HEK293 (cell line): ENCODE data around the gene TRIP4.

Source experiments
- ELK4 ChIP-seq: IDR thresholded peaks from 2 replicates; pipeline ENCODE4 v1.6.1; 2011; ENCODE audit warnings: mild to moderate bottlenecking, low read depth, low read length, borderline replicate concordance
- FEZF1 ChIP-seq: fragments of 450-650 bp; formaldehyde crosslinking; IDR thresholded peaks from 2 replicates; pipeline ENCODE4 v1.5.1; 2016; ENCODE audit warnings: missing biosample characterization, missing genetic modification characterization
- GFI1B ChIP-seq: fragments of 450-650 bp; formaldehyde crosslinking; IDR thresholded peaks from 2 replicates; pipeline ENCODE4 v1.5.1; 2016; ENCODE audit warnings: missing biosample characterization, missing genetic modification characterization
- KLF7 ChIP-seq: fragments of 450-650 bp; formaldehyde crosslinking; IDR thresholded peaks from 2 replicates; pipeline ENCODE4 v1.5.1; 2016; ENCODE audit warnings: missing biosample characterization, missing genetic modification characterization, borderline replicate concordance
- KLF9 ChIP-seq: fragments of 450-650 bp; formaldehyde crosslinking; IDR thresholded peaks from 2 replicates; pipeline ENCODE4 v1.5.1; 2016; ENCODE audit warnings: missing biosample characterization, missing genetic modification characterization, low read depth
- REPIN1 ChIP-seq: fragments of 450-650 bp; formaldehyde crosslinking; IDR thresholded peaks from 2 replicates; pipeline ENCODE4 v1.5.1; 2017; ENCODE audit warnings: missing biosample characterization, missing genetic modification characterization, low read depth
- SP7 ChIP-seq: fragments of 450-650 bp; formaldehyde crosslinking; IDR thresholded peaks from 2 replicates; pipeline ENCODE4 v1.5.1; 2016; ENCODE audit warnings: missing biosample characterization, missing genetic modification characterization
- ZBTB26 ChIP-seq: fragments of 450-650 bp; formaldehyde crosslinking; optimal IDR thresholded peaks from 2 replicates; pipeline ENCODE3; 2016; ENCODE audit warnings: missing biosample characterization, mild to moderate bottlenecking, missing genetic modification characterization
- ZFP41 ChIP-seq: fragments of 450-650 bp; formaldehyde crosslinking; IDR thresholded peaks from 2 replicates; pipeline ENCODE4 v1.5.1; 2016; ENCODE audit warnings: missing biosample characterization, missing genetic modification characterization, borderline replicate concordance
- ZNF138 ChIP-seq: fragments of 450-650 bp; formaldehyde crosslinking; IDR thresholded peaks from 2 replicates; pipeline ENCODE4 v1.5.1; 2016; ENCODE audit warnings: missing biosample characterization, missing genetic modification characterization, borderline replicate concordance
- ZNF169 ChIP-seq: fragments of 450-650 bp; formaldehyde crosslinking; IDR thresholded peaks from 2 replicates; pipeline ENCODE4 v1.5.1; 2016; ENCODE audit warnings: missing biosample characterization, missing genetic modification characterization
- ZNF2 ChIP-seq: fragments of 450-650 bp; formaldehyde crosslinking; IDR thresholded peaks from 2 replicates; pipeline ENCODE4 v1.5.1; 2016; ENCODE audit warnings: missing biosample characterization, missing genetic modification characterization
- ZNF274 ChIP-seq, 2 experiments: fragments of 200-500 bp in 1 of 2; fragments of 450-650 bp in 1 of 2; sonication (Bioruptor generic) in 1 of 2; formaldehyde crosslinking in 1 of 2; IDR thresholded peaks; 2 replicates each; pipeline versions ENCODE4 v1.5.1 to v1.6.1; 2014 to 2016; ENCODE audit warnings: borderline replicate concordance in 1 of 2, inconsistent platforms in 1 of 2, low read length in 1 of 2, missing biosample characterization in 1 of 2, missing genetic modification characterization in 1 of 2
- ZNF341 ChIP-seq: fragments of 450-650 bp; formaldehyde crosslinking; IDR thresholded peaks from 2 replicates; pipeline ENCODE4; 2016; ENCODE audit warnings: low read depth, missing biosample characterization, missing genetic modification characterization
- ZNF362 ChIP-seq: fragments of 450-650 bp; formaldehyde crosslinking; IDR thresholded peaks from 2 replicates; pipeline ENCODE4 v1.5.1; 2016; ENCODE audit warnings: missing biosample characterization, missing genetic modification characterization
- ZNF529 ChIP-seq: fragments of 450-650 bp; formaldehyde crosslinking; IDR thresholded peaks from 2 replicates; pipeline ENCODE4 v1.5.1; 2017; ENCODE audit warnings: missing genetic modification characterization, missing biosample characterization; ENCODE audit not compliant: insufficient replicate concordance
- ZNF548 ChIP-seq: fragments of 450-650 bp; formaldehyde crosslinking; IDR thresholded peaks from 2 replicates; pipeline ENCODE4 v1.5.1; 2016; ENCODE audit warnings: missing biosample characterization, missing genetic modification characterization
- ZNF549 ChIP-seq: fragments of 450-650 bp; IDR thresholded peaks from 2 replicates; pipeline ENCODE4 v1.5.1; 2018; ENCODE audit warnings: missing biosample characterization, missing genetic modification characterization, mild to moderate bottlenecking, inconsistent platforms, moderate library complexity
- ZNF560 ChIP-seq: fragments of 450-650 bp; formaldehyde crosslinking; IDR thresholded peaks from 2 replicates; pipeline ENCODE4 v1.5.1; 2017; ENCODE audit warnings: missing biosample characterization, missing genetic modification characterization, borderline replicate concordance
- ZNF561 ChIP-seq: fragments of 450-650 bp; IDR thresholded peaks from 2 replicates; pipeline ENCODE4 v1.5.1; 2018; ENCODE audit warnings: missing biosample characterization, missing genetic modification characterization, borderline replicate concordance
- ZNF654 ChIP-seq: fragments of 450-650 bp; formaldehyde crosslinking; IDR thresholded peaks from 2 replicates; pipeline ENCODE4 v1.5.1; 2016; ENCODE audit warnings: low read depth, missing biosample characterization, missing genetic modification characterization
- ZNF785 ChIP-seq: fragments of 450-650 bp; formaldehyde crosslinking; IDR thresholded peaks from 2 replicates; pipeline ENCODE4 v1.5.1; 2016; ENCODE audit warnings: missing biosample characterization, missing genetic modification characterization
- ZNF791 ChIP-seq: fragments of 450-650 bp; formaldehyde crosslinking; IDR thresholded peaks from 2 replicates; pipeline ENCODE4 v1.5.1; 2016; ENCODE audit warnings: missing biosample characterization, missing genetic modification characterization
- ZNF843 ChIP-seq: fragments of 450-650 bp; formaldehyde crosslinking; IDR thresholded peaks from 2 replicates; pipeline ENCODE4 v1.5.1; 2016; ENCODE audit warnings: missing biosample characterization, missing genetic modification characterization
- ZSCAN30 ChIP-seq: fragments of 450-650 bp; IDR thresholded peaks from 2 replicates; pipeline ENCODE4 v1.5.1; 2018; ENCODE audit warnings: missing biosample characterization, mild to moderate bottlenecking, missing genetic modification characterization, moderate library complexity
- ZXDB ChIP-seq: fragments of 450-650 bp; formaldehyde crosslinking; IDR thresholded peaks from 2 replicates; pipeline ENCODE4 v1.5.1; 2016; ENCODE audit warnings: missing biosample characterization, missing genetic modification characterization
- TF ChIP-seq, protein P1 (sequence below): fragments of 450-650 bp; formaldehyde crosslinking; IDR thresholded peaks from 2 replicates; pipeline ENCODE4 v1.5.1; 2016; ENCODE audit warnings: missing biosample characterization, missing genetic modification characterization, borderline replicate concordance
- TF ChIP-seq, protein P2 (sequence below): fragments of 450-650 bp; formaldehyde crosslinking; IDR thresholded peaks from 2 replicates; pipeline ENCODE4 v1.5.1; 2016; ENCODE audit warnings: missing biosample characterization, missing genetic modification characterization
- TF ChIP-seq, protein P3 (sequence below): fragments of 450-650 bp; formaldehyde crosslinking; IDR thresholded peaks from 2 replicates; pipeline ENCODE4 v1.5.1; 2016; ENCODE audit warnings: missing biosample characterization, missing genetic modification characterization
- TF ChIP-seq, protein P4 (sequence below): fragments of 450-650 bp; formaldehyde crosslinking; IDR thresholded peaks from 2 replicates; pipeline ENCODE4 v1.5.1; 2016; ENCODE audit warnings: missing biosample characterization, missing genetic modification characterization

The TRIP4 gene

GRCh38 chr15:64460206-64460723, 72.6 kb downstream of the TRIP4 start, which contains the start of gene ZNF609 (continued):
- TF ChIP-seq, protein P1, sequence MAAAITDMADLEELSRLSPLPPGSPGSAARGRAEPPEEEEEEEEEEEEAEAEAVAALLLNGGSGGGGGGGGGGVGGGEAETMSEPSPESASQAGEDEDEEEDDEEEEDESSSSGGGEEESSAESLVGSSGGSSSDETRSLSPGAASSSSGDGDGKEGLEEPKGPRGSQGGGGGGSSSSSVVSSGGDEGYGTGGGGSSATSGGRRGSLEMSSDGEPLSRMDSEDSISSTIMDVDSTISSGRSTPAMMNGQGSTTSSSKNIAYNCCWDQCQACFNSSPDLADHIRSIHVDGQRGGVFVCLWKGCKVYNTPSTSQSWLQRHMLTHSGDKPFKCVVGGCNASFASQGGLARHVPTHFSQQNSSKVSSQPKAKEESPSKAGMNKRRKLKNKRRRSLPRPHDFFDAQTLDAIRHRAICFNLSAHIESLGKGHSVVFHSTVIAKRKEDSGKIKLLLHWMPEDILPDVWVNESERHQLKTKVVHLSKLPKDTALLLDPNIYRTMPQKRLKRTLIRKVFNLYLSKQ, result no peak
- TF ChIP-seq KLF7 (tag by site-specific recombination) (no peak), SP7 (tag by site-specific recombination) (peak; percentile 86), ZNF341 (tag by site-specific recombination) (peak; percentile 44; the same call in 1 of the 2 replicates), ZNF138 (no peak), ZFP41 (tag by site-specific recombination) (no peak), ZNF2 (tag by site-specific recombination) (0 out of 2 replicates have a peak, but pooled peaks have one; percentile 72), ZNF274 (IDR thresholded peaks at IDR 0.05; ENCODE audit: low read length) (no peak), ZNF274 (tag by site-specific recombination; IDR thresholded peaks at IDR 0.05; ENCODE audit: borderline replicate concordance) (no peak), ZXDB (peak; percentile 89), ZNF529 (tag by site-specific recombination) (no peak), FEZF1 (tag by site-specific recombination) (0 out of 2 replicates have a peak, but pooled peaks have one; percentile 31), ZNF169 (peak; percentile 63; the same call in 1 of the 2 replicates), ZNF549 (tag by site-specific recombination) (no peak), ELK4 (no peak), ZNF654 (no peak), GFI1B (no peak), ZNF561 (tag by site-specific recombination) (peak; percentile 97), ZNF785 (peak; percentile 74; the same call in 1 of the 2 replicates), ZNF791 (tag by site-specific recombination) (no peak), ZBTB26 (tag by site-specific recombination) (peak; percentile 86), ZNF548 (tag by site-specific recombination) (no peak), ZNF362 (tag by site-specific recombination) (0 out of 2 replicates have a peak, but pooled peaks have one; percentile 15), KLF9 (tag by site-specific recombination) (peak; percentile 35; the same call in 1 of the 2 replicates), ZSCAN30 (tag by site-specific recombination) (peak; percentile 98), ZNF843 (tag by site-specific recombination) (peak; percentile 60; the same call in 1 of the 2 replicates), REPIN1 (no peak), ZNF560 (tag by site-specific recombination) (no peak)
- TF ChIP-seq, protein P2, sequence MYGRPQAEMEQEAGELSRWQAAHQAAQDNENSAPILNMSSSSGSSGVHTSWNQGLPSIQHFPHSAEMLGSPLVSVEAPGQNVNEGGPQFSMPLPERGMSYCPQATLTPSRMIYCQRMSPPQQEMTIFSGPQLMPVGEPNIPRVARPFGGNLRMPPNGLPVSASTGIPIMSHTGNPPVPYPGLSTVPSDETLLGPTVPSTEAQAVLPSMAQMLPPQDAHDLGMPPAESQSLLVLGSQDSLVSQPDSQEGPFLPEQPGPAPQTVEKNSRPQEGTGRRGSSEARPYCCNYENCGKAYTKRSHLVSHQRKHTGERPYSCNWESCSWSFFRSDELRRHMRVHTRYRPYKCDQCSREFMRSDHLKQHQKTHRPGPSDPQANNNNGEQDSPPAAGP (tag by site-specific recombination), result peak; percentile 92
- TF ChIP-seq, protein P3, sequence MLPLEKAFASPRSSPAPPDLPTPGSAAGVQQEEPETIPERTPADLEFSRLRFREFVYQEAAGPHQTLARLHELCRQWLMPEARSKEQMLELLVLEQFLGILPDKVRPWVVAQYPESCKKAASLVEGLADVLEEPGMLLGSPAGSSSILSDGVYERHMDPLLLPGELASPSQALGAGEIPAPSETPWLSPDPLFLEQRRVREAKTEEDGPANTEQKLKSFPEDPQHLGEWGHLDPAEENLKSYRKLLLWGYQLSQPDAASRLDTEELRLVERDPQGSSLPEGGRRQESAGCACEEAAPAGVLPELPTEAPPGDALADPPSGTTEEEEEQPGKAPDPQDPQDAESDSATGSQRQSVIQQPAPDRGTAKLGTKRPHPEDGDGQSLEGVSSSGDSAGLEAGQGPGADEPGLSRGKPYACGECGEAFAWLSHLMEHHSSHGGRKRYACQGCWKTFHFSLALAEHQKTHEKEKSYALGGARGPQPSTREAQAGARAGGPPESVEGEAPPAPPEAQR (tag by site-specific recombination), result peak; percentile 73; the same call in 1 of the 2 replicates
- TF ChIP-seq, protein P4, sequence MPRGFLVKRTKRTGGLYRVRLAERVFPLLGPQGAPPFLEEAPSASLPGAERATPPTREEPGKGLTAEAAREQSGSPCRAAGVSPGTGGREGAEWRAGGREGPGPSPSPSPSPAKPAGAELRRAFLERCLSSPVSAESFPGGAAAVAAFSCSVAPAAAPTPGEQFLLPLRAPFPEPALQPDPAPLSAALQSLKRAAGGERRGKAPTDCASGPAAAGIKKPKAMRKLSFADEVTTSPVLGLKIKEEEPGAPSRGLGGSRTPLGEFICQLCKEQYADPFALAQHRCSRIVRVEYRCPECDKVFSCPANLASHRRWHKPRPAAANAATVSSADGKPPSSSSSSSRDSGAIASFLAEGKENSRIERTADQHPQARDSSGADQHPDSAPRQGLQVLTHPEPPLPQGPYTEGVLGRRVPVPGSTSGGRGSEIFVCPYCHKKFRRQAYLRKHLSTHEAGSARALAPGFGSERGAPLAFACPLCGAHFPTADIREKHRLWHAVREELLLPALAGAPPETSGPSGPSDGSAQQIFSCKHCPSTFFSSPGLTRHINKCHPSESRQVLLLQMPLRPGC, result peak; percentile 90
